Measurements from ENCODE around the gene FAM193B.
A peak's percentile ranks its signal among the peaks of the same experiment; 100 is the strongest.

Gene FAM193B

GRCh38 chr5:177479774-177480173 lies 74.6 kb downstream of the FAM193B start:
- DNase-seq: no peak

GRCh38 chr5:177478711-177479646 lies 75.4 kb downstream of the FAM193B start:
- DNase-seq: peak; percentile 91

GRCh38 chr5:177477701-177478477 lies 76.5 kb downstream of the FAM193B start:
- DNase-seq: no peak

- DNase-seq: no peak
Measured at GRCh38 chr5:177476531-177477233, 77.7 kb downstream of the FAM193B start.

GRCh38 chr5:177475563-177476427 lies 78.6 kb downstream of the FAM193B start:
- no peak for DNase-seq

GRCh38 chr5:177474846-177475562 lies 79.4 kb downstream of the FAM193B start:
- DNase-seq: no peak

GRCh38 chr5:177474002-177474476 lies 80.3 kb downstream of the FAM193B start:
- no peak for DNase-seq

- no peak for DNase-seq
Measured at GRCh38 chr5:177473443-177474001, 80.8 kb downstream of the FAM193B start, which contains the start of gene DBN1. Gene DBN1 (minus strand): TSS chr5:177473634. CDS start chr5:177473521, 113 bp downstream.

- no peak for DNase-seq
Measured at GRCh38 chr5:177472460-177473442, 81.6 kb downstream of the FAM193B start.

- DNase-seq: no peak
Measured at GRCh38 chr5:177471610-177472356, 82.6 kb downstream of the FAM193B start.

GRCh38 chr5:177470759-177471536 lies 83.4 kb downstream of the FAM193B start:
- no peak for DNase-seq

Measured in hematopoietic multipotent progenitor cell treated with erythropoietin and hydrocortisone succinate and interleukin-3 and kit ligand, for 8 days (in vitro differentiated cells).